ENCODE measurements around the gene ZNF587B.
A peak's percentile ranks its signal among the peaks of the same experiment; 100 is the strongest.
"Not testable (repeated sequence)": the region's sequence is repeated elsewhere in the genome, so short reads cannot be mapped to it uniquely, and the experiment has no call there.

Gene ZNF587B

DNA sequence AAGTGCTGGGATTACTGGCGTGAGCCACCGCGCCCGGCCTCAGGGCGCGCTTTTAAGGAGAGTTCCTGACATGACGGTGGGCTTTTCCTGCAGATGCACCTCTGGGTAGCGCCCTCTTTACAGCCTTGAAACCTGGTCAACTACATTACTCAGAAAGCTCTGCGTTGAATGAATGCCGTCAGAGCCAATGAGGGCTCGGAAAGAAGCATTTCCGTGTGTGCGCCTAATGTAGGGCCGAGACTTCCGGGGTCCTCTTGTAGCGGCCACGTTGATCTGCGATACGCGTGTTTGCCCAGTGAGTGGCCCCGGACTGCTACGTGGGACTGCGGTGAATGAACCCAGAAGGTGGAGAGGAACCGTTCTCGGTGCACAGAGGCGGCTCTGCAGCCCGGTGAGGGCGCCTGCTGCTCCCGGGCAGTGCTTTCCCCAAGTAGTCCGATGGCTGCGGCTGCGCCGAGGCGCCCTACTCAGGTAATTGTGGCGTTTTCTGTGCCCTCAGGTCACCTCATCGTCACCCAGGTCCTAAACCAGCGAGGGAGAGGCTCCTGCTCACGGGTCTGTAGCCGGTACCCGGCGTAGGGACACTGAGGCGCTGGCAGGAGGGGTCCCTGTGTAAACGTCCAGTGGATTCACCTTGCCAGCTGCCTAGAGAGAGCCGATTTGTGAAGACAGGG is 10.5 kb upstream of the ZNF587B start:
- DNase-seq, result peak; percentile 90

- no peak for DNase-seq
Observed at GRCh38 chr19:57820599-57820998, 9.5 kb upstream of the ZNF587B start.

DNA sequence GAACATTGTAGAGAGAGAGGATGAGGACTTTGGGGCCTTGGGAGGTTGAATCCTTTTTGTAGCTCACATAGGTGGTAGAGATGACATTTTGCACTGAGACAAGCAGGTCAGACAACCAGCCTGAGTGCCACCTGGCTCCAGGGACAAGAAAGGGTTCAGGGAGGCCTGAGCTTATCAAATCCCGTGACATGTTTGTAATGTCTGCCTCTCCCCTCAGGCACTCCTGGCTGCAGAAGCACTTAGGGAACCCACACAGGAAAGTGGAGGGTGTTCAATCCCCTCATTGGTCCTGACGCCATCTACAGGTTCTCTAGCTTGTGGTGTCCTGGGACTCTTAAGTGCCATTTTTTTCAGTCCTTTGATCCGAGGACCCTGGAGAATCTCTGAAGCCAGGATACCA is 9.0 kb upstream of the ZNF587B start:
- DNase-seq, result not testable (repeated sequence)

DNA sequence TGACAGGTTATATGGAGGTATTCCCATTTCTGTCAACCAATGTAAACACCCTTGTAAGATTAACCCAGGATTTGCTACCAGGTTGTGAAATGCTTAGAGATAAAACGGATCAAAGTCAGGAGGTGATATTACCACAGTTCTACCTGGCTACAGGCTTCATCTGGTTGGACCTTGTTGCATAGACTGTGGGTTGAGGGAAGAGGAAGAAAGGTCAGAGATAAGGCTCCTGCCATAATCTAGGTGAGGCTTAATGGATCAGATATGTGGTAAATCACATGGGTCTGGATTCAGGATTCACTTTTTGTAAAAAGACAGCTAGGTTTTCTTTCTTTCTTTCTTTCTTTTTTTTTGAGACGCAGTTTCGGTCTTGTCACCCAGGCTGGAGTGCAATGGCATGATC is 8.6 kb upstream of the ZNF587B start:
- not testable (repeated sequence) for DNase-seq

GRCh38 chr19:57823155-57823554 is 6.9 kb upstream of the ZNF587B start:
- DNase-seq, result not testable (repeated sequence)

DNA sequence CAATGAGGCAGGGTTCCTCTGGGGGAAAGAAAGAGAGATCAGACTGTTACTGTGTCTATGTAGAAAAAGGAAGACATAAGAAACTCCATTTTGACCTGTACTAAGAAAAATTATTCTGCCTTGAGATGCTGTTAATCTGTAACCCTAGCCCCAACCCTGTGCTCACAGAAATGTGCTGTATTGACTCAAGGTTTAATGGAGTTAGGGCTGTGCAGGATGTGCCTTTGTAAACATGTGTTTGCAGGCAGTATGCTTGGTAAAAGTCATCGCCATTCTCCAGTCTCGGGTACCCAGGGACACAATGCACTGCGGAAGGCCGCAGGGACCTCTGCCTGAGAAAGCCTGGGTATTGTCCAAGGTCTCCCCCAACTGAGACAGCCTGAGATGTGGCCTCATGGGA is 6.5 kb upstream of the ZNF587B start:
- DNase-seq, result not testable (repeated sequence)

- no peak for DNase-seq
Observed at GRCh38 chr19:57825511-57825910, 4.6 kb upstream of the ZNF587B start.

DNA sequence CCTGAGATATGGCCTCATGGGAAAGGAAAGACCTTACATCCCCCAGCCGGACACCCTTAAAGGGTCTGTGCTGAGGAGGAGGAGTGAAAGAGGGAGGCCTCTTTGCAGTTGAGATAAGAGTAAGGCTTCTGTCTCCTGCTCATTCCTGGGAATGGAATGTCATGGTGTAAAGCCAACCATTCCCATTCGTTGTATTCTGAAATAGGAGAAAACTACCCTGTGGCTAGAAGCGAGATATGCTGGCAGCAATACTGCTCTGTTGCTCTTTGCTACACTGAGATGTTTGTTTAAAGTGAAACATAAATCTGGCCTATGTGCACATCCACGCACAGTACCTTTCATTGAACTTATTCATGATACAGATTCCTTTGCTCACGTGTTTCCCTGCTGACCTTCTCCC is 783 bp upstream of the ZNF587B start:
- no peak for DNase-seq

DNA sequence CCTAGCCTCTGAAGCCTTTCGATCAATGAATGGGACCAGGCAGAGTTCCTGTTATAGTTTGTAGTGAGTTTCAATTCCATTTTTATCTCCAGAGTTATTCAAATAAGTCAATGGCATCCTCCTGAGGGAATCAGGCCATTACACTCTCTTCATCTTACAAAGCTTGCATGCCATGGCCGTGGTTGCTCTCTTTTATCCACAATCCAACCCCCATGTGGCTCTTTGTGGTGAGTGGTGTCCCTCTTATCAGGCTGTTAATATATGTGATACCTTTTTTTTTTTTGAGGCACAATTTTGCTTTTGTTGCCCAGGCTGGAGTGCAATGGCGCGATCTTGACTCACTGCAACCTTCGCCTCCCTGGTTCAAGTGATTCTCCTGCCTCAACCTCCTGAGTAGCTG is 6.9 kb downstream of the ZNF587B start:
- DNase-seq, result not testable (repeated sequence)

- not testable (repeated sequence) for DNase-seq
Observed at GRCh38 chr19:57838622-57839191, 8.6 kb downstream of the ZNF587B start.

DNA sequence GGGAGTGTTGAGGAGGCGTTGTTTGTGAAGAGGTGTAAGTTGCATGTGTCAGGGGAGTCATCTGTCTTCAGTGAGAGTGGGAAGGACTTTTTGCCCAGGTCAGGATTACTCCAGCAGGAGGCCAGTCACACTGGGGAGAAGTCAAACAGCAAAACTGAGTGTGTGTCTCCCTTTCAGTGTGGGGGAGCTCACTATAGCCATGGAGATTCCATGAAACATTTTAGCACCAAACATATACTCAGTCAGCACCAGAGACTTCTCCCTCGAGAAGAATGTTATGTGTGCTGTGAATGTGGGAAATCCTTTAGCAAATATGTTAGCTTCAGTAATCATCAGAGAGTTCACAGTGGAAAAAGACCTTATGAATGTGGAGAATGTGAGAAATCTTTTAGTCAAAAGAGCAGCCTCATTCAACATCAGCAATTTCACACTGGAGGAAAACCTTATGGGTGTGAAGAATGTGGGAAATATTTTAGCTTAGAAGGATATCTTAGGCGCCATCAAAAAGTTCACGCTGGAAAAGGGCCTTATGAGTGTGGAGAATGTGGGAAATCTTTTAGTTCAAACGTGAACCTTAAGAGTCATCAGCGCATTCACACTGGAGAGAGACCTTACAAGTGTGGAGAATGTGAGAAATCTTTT is 11.1 kb downstream of the ZNF587B start:
- no peak for DNase-seq

GRCh38 chr19:57847164-57847563 is 17.1 kb downstream of the ZNF587B start:
- DNase-seq, result not testable (repeated sequence)

DNA sequence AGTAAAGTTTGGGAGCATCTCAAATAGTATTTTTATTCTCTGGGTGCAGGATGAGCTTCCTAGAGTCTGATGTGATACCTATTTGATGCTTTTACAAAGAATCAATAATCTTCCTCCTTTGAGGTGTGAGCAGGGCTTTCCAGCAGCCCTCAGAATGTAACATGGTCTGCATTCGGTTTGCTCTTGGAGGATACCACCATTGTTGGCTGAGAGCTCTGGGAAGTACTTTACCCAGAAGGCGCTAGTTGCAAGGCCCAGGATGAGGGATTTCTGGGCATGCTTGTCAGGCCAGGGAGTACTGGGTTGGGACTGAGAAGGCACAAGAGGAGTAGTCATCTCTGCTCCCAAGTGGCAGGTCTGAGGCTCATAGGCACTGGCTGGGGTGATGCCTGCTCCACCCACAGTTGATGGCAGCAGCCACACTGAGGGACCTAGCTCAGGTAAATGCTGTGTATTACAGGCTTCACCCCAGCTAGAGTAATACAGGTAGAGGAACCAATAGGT is 19.1 kb downstream of the ZNF587B start:
- not testable (repeated sequence) for DNase-seq

DNA sequence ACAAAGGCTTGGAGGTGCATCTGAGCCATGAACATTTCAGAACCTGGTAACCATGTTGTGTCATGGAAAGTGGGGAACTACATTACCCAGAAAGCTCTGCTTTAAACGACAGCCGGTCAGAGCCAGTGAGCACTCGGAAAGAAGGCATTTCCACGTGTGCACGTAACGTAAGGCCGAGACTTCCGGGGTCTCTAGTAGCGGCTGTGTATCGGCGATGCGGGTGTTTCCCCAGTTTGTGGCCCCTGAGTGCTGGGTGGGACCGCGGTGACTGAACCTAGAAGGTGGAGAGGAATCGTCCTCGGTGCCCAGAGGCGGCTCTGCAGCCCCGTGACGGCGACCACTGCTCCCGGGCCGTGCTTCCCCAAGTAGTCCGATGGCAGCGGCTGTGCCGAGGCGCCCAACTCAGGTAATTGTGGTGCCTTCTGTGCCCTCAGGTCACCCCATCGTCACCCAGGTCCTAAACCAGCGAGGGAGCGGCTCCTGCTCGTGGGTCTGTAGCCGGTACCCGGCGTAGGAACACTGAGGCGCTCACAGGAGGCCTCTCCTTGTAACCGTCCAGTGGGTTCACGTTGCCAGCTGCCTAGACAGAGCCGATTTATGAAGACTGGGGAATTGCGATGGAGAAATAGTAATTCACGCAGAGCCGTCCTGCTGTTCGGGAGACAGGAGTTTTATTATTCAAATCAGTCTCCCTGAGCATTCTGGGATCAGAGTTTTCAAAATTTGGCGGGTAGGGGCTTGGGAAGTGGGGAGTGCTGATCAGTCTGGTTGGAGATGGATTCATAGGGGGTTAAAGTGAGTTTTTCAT is 19.8 kb downstream of the ZNF587B start, which contains the start of gene ZNF587:
Gene ZNF587, plus strand, starts transcription at position 194 of the 808 bp plus-strand sequence. Its CDS starts 180 bp downstream, at position 374.
- peak; percentile 70 for DNase-seq

DNA sequence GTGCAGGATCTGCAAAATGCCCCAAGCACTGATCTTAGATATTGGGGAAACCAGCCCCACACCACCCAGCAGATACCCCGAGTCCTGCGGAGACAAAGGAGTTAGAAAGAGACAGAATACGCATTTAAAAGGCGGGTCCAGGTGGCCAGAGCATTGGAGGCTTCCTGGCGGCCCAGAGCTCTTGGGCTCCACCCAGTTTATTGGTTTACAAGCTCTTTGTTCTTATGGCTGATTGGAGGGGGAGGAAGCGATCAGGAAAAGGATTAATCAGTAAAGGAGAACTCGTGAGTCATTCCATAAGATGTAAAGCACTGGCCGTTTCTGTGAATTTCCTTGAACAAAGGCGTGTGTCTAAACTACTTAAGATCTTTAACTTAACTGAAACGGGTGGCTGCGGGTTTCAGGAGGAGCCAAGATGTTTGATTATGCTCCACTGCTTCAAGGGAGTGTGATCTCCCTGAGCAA is 20.5 kb downstream of the ZNF587B start:
- no peak for DNase-seq

- DNase-seq, result not testable (repeated sequence)
Observed at GRCh38 chr19:57851812-57852603, 21.9 kb downstream of the ZNF587B start.

DNA sequence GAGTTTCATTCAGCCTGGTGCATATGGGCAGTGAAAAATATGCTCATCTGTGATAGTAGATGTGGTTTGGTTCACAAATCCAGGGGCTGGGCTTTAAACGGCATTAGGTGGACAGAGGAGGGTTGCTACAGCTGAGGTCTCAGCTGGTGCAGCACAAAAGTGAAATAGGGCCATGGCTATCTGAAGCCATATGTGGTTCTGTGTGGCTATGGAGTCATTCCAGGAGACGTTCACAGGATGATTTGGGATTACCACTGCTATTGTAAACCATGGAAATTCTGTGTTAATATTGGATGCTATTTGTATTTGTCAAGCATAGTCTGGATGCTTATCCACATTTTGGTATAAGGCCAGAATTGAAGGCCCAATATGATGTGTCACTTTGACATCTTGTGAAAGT is 24.0 kb downstream of the ZNF587B start:
- DNase-seq, result not testable (repeated sequence)

DNA sequence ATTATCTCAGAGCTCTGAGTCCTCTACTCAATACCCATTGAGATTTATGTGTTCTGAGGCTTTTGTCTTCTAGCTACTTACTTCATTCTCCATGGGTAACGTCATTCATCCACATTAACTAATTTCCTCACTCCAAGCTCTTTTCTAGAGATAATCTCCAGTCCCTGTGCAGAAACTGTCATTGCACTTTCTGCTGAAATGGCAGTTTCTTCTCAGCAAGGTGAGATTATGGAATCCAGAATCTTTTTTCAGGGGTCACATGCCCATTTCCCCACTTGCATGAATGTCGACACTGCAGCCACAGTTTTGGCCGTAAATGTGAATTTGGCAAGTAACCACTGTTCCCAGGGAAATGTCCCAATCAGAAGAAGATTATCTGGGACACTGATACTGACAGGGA is 32.3 kb downstream of the ZNF587B start:
- DNase-seq, result not testable (repeated sequence)

- DNase-seq, result no peak
Observed at GRCh38 chr19:57867868-57868492, 37.9 kb downstream of the ZNF587B start.

DNA sequence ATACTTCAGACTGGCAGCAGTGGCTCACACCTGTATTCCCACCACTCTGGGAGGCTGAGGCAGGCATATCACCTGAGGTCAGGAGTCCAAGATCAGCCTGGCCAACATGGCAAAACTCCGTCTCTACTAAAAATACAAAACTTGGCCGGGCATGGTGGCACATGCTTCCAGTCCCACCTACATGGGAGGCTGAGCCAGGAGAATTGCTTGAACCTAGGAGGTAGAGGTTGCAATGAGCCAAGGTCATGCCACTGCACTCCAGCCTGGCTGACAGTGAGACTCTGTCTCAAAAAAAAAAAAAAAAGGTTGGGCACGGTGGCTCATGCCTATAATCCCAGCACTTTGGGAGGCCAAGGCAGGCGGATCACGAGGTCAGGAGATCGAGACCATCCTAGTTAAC is 39.6 kb downstream of the ZNF587B start:
- DNase-seq, result not testable (repeated sequence)

DNA sequence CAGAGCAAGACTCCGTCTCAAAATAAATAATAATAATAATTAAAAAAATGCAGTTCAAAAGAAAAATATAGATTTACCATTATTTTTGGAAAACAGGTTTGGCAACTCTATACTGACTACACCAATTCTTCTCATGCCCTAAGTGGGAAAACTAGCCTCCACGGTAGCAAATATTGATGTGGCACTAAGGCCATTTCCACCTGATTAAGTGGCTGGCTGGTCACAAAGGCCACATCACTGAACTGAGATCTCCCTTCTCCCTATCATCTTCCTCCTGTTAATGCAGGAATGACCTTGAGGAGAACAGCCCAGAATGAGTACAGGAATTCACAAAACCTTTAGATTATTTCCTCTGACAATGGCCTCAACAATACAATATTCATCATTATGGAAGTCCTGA is 40.1 kb downstream of the ZNF587B start:
- no peak for DNase-seq

GRCh38 chr19:57872450-57872849 is 42.4 kb downstream of the ZNF587B start:
- DNase-seq, result no peak

Measured in DMS 273 treated with DMSO at 0.1 percent for 48 hours (cell line).